K562 (cell line): ENCODE measurements around the gene DPEP3. TPM values are rescaled to one million over a fixed set of nuclear protein-coding genes. Genes with fewer than 3 reads are reported as not detected.

Source experiments
- ATAC-seq: fragments of 200-7000 bp; cut with Tn5 transposase; 3 replicates; pipeline ENCODE4 v1.9.1; 2020; ENCODE audit warnings: moderate library complexity
- BruUV-seq: library from RNA; stranded (reverse); fragments of 400-500 nt; replicated peaks from 2 replicates; lab custom pipeline; 2021; lab: Mats Ljungman, UMichigan
- CTCF ChIA-PET: fragments of 300-600 bp; formaldehyde crosslinking; extraction: SDS; loops from one replicate; lab custom pipeline; 2021; ENCODE audit warnings: low intra/inter-chr PET ratio; lab: Yijun Ruan, JAX
- POLR2A ChIA-PET: fragments of 300-600, 350-650 bp; sonication (Branson Sonifier 250); formaldehyde crosslinking; extraction: SDS; loops from one replicate; lab custom pipeline; 2021; ENCODE audit warnings: antibody characterized with exemption, inconsistent platforms; lab: Yijun Ruan, JAX
- DNase-seq, 4 experiments: peaks; one replicate each; pipeline versions ENCODE4 v3.0.0 to v3.0.0-alpha.2; 2011 to 2018; ENCODE audit warnings: low spot score in 3 of 4, mixed read lengths in 3 of 4; ENCODE audit errors: extremely low read depth in 1 of 4
- FAIRE-seq: peaks from 2 replicates; lab custom pipeline; 2011; peaks lifted over from hg19 to GRCh38; lab: Jason Lieb, UNC
- H2AFZ ChIP-seq: 2 replicates; pipeline ENCODE4 v1.6.0; 2011; ENCODE audit warnings: low read depth, low read length, control low read depth, inconsistent platforms
- H3K27ac ChIP-seq: fragments of 200-600 bp; 3 replicates; pipeline ENCODE4 v1.8.0; 2011; ENCODE audit warnings: low read depth, mild to moderate bottlenecking, control low read depth, inconsistent platforms, low read length, moderate library complexity, mixed read lengths; ENCODE audit errors: extremely low read depth
- H3K27me3 ChIP-seq, 2 experiments: fragments of 300-600 bp in 1 of 2; 2 replicates in 1 of 2; 3 replicates in 1 of 2; pipeline versions ENCODE4 v1.6.0 to v1.8.0; 2011; ENCODE audit warnings: inconsistent platforms in 2 of 2, low read length in 2 of 2, mild to moderate bottlenecking in 1 of 2, mixed read lengths in 1 of 2, moderate library complexity in 1 of 2; ENCODE audit not compliant: control insufficient read depth in 2 of 2, insufficient read depth in 2 of 2
- H3K36me3 ChIP-seq: fragments of 300-600 bp; 3 replicates; pipeline ENCODE4 v1.8.0; 2011; ENCODE audit warnings: mild to moderate bottlenecking, low read length, inconsistent platforms; ENCODE audit not compliant: control insufficient read depth, insufficient read depth
- H3K4me1 ChIP-seq, 2 experiments: fragments of 200-600 bp in 1 of 2; replicated peaks in 1 of 2; 2 replicates in 1 of 2; 3 replicates in 1 of 2; pipeline versions ENCODE4 v1.5.1 to v1.8.0; 2011; ENCODE audit warnings: inconsistent platforms in 2 of 2, low read length in 2 of 2, mild to moderate bottlenecking in 1 of 2, mixed read lengths in 1 of 2, moderate library complexity in 1 of 2; ENCODE audit not compliant: control insufficient read depth in 2 of 2, insufficient read depth in 2 of 2
- H3K4me2 ChIP-seq: 2 replicates; pipeline ENCODE4 v1.6.1; 2011; ENCODE audit warnings: low read length, control low read depth, inconsistent platforms, mixed read lengths; ENCODE audit not compliant: insufficient read depth
- H3K4me3 ChIP-seq: fragments of 200-600 bp; sonication (generic), shearing (Covaris generic); 2 replicates; pipeline ENCODE4 v1.5.1; 2016; ENCODE audit warnings: control low read depth, inconsistent platforms
- H3K79me2 ChIP-seq: fragments of 200-600 bp; 3 replicates; pipeline ENCODE4 v1.8.0; 2011; ENCODE audit warnings: low read length, inconsistent platforms; ENCODE audit not compliant: control insufficient read depth, insufficient read depth
- H3K9ac ChIP-seq, 2 experiments: 2 replicates each; pipeline versions ENCODE4 v1.6.0 to v1.6.1; 2011; ENCODE audit warnings: low read depth in 2 of 2, low read length in 2 of 2, control low read depth in 1 of 2, inconsistent platforms in 1 of 2, mild to moderate bottlenecking in 1 of 2, mixed read lengths in 1 of 2; ENCODE audit not compliant: insufficient read depth in 1 of 2
- H3K9me1 ChIP-seq: one replicate; pipeline ENCODE4 v1.6.0; 2011; ENCODE audit warnings: inconsistent platforms, mild to moderate bottlenecking, low read length, moderate library complexity; ENCODE audit not compliant: control insufficient read depth, insufficient read depth
- H3K9me3 ChIP-seq: replicated peaks from 2 replicates; pipeline ENCODE4 v1.5.1; 2011; ENCODE audit warnings: low read depth, low read length, inconsistent platforms; ENCODE audit not compliant: control insufficient read depth, insufficient read depth
- H4K20me1 ChIP-seq: replicated peaks from 2 replicates; pipeline ENCODE4 v1.6.1; 2011; ENCODE audit warnings: low read length, inconsistent platforms, mixed read lengths; ENCODE audit not compliant: control insufficient read depth, insufficient read depth
- CBX5 ChIP-seq: IDR thresholded peaks from 2 replicates; pipeline ENCODE4 v1.6.1; 2014; ENCODE audit warnings: low read depth, borderline replicate concordance
- CTCFL ChIP-seq: IDR thresholded peaks from 2 replicates; pipeline ENCODE4 v1.6.1; 2011; ENCODE audit warnings: borderline replicate concordance, low read depth, mild to moderate bottlenecking, moderate library complexity, low read length; ENCODE audit not compliant: insufficient read depth, poor library complexity, severe bottlenecking
- HDAC1 ChIP-seq, 2 experiments: fragments of 450-650 bp; IDR thresholded peaks; 2 replicates each; pipeline ENCODE4 v1.6.1; 2016 to 2017; ENCODE audit warnings: inconsistent platforms in 1 of 2, mild to moderate bottlenecking in 1 of 2, moderate library complexity in 1 of 2
- HNRNPL ChIP-seq: fragments of 200-400 bp; formaldehyde crosslinking; IDR thresholded peaks from 2 replicates; pipeline ENCODE4 v1.6.1; 2017; ENCODE audit warnings: low read depth, mild to moderate bottlenecking, low read length
- MYNN ChIP-seq, 2 experiments: sonication (generic); formaldehyde crosslinking in 1 of 2; IDR thresholded peaks; 2 replicates each; pipeline versions ENCODE4 v1.5.0 to v1.6.1; 2016 to 2020; ENCODE audit warnings: antibody characterized with exemption in 1 of 2, missing genetic modification reagents in 1 of 2
- NFXL1 ChIP-seq: fragments of 450-650 bp; formaldehyde crosslinking; IDR thresholded peaks from 2 replicates; pipeline ENCODE4 v1.4.0; 2021; ENCODE audit warnings: mild to moderate bottlenecking
- NR2F6 ChIP-seq: fragments of 450-650 bp; formaldehyde crosslinking; IDR thresholded peaks from 2 replicates; pipeline ENCODE4 v1.4.0; 2020; ENCODE audit warnings: mild to moderate bottlenecking
- POLR2AphosphoS2 ChIP-seq: IDR thresholded peaks from 2 replicates; pipeline ENCODE4 v1.6.1; 2012; ENCODE audit warnings: low read length, improper control_type of control experiment
- POLR2G ChIP-seq: fragments of 200-400 bp; formaldehyde crosslinking; IDR thresholded peaks from 2 replicates; pipeline ENCODE4 v1.6.1; 2017; ENCODE audit warnings: low read depth, mild to moderate bottlenecking, antibody characterized with exemption, low read length, moderate library complexity
- RBFOX2 ChIP-seq: fragments of 200-400 bp; formaldehyde crosslinking; IDR thresholded peaks from 2 replicates; pipeline ENCODE4 v1.6.1; 2017; ENCODE audit warnings: low read depth, mild to moderate bottlenecking, low read length, moderate library complexity
- SP1 ChIP-seq: sonication (generic); formaldehyde crosslinking; IDR thresholded peaks from 2 replicates; pipeline ENCODE4 v1.8.1; 2022; ENCODE audit warnings: mild to moderate bottlenecking, missing genetic modification reagents
- ZNF133 ChIP-seq: fragments of 250-450 bp; sonication (Bioruptor Pico); IDR thresholded peaks from 2 replicates; pipeline ENCODE4 v1.4.0; 2020; ENCODE audit warnings: mild to moderate bottlenecking
- ZNF384 ChIP-seq: IDR thresholded peaks from 2 replicates; pipeline ENCODE4 v1.6.1; 2012; ENCODE audit warnings: low read depth, low read length, improper control_type of control experiment
- WGBS: fragments of 100-300 bp; shearing (Covaris generic); methylation state at CpG from one replicate; pipeline ENCODE4 v1.1.6; 2016; ENCODE audit warnings: low coverage, mixed read lengths; ENCODE audit not compliant: insufficient coverage; ENCODE audit errors: missing lambda C conversion rate; 5-methylcytosine and 5-hydroxymethylcytosine counted together
- in situ Hi-C: fragments of 300-500 bp; cut with MboI; formaldehyde crosslinking; loops from 4 replicates; pipeline ENCODE4 v1.15.0; 2018; ENCODE audit warnings: inconsistent platforms, mixed read lengths
- intact Hi-C: fragments of 100-400 bp; cut with micrococcal nuclease; formaldehyde crosslinking; loops from 2 replicates; pipeline ENCODE4 v1.14.2; 2022
- polyA plus RNA-seq, 8 experiments: library from polyadenylated mRNA; depleted of rRNA in 4 of 8; stranded (reverse) in 5 of 8; unstranded in 3 of 8; fragments of >200 nt; fragmentation: Nextera tagmentation in 2 of 8; fragmentation: Illumina TruSeq in 1 of 8; extraction: Ambion mirVana in 2 of 8; extraction: Trizol in 1 of 8; gene quantifications; 2 replicates each; pipeline versions ENCODE4 v1.2.1 to v1.2.3, GENCODE V29; 2011 to 2014; ENCODE audit warnings: inconsistent platforms in 1 of 8, missing spikeins in 1 of 8
- total RNA-seq, 7 experiments: library from RNA; depleted of rRNA in 6 of 7; stranded (reverse); fragments of >200 nt in 6 of 7; fragmentation: Illumina TruSeq in 2 of 7; extraction: Trizol in 2 of 7; gene quantifications; 2 replicates each; pipeline versions ENCODE4 v1.2.1 to v1.2.3, GENCODE V29; 2011 to 2021; ENCODE audit warnings: low replicate concordance in 1 of 7

DPEP3 gene
- total and polyA plus RNA-seq, 9 of the 15 experiments (the other 6 are each of a cell fraction or from before 2014, with no cell fraction given), result not detected

- peak; percentile 32 for TF ChIP-seq CTCFL
- no peak for TF ChIP-seq NFXL1 (CRISPR knock-in tag)
- TF ChIP-seq RBFOX2, result peak; percentile 26; the same call in 1 of the 2 replicates
- TF ChIP-seq POLR2AphosphoS2, result peak; percentile 75
- TF ChIP-seq HDAC1 (IDR thresholded peaks at IDR 0.05), result 0 out of 4 replicates have a peak, but pooled peaks of 1 of the 2 experiments have one; percentile 7
- peak; percentile 66 for TF ChIP-seq POLR2G
These were observed 36.4 kb downstream of the DPEP3 start, which contains the start of gene LCAT (continued) for GRCh38 chr16:67943619-67944504.

GRCh38 chr16:67943256-67943618 is 37.1 kb downstream of the DPEP3 start:
- Histone ChIP-seq H3K9me3 (no peaks in the 10 kb centered on the region; the same call in 1 of the 2 replicates), H3K79me2 (no peaks in the 10 kb centered on the region), H3K4me1 (peaks cover 10 to 75% of the 10 kb centered on the region in 2 experiments; a peak in 4 of 5 replicates), H3K9ac (peak overlapping the region in 1 of 2 experiments; percentile 79; a peak in 2 of 4 replicates), H3K4me2 (no peak overlapping the region), H3K9me1 (no peaks in the 10 kb centered on the region), H3K4me3 (no peak overlapping the region), H4K20me1 (peaks cover 16% of the 10 kb centered on the region; the same call in 1 of the 2 replicates), H3K36me3 (peaks cover 72% of the 10 kb centered on the region; the same call in 2 of the 3 replicates), H2AFZ (no peak overlapping the region), H3K27me3 (no peaks in the 10 kb centered on the region), H3K27ac (no peak overlapping the region)
- DNase-seq (no peak), FAIRE-seq (no peak), ATAC-seq (no peak)
- ChIA-PET POLR2A (interaction anchor here (1.0 to 2.4 kb wide), 4 partner anchors 8 to 44 kb away, joined by 3 to 9 read pairs (median 6); no protein-coding TSS in a partner anchor), CTCF (no interaction called here)
- no peak for TF ChIP-seq CBX5
- no peak for TF ChIP-seq ZNF384
- 0 out of 2 replicates have a peak, but pooled peaks have one; percentile 3 for TF ChIP-seq MYNN (IDR thresholded peaks at IDR 0.05)
- TF ChIP-seq MYNN (CRISPR knock-in tag; IDR thresholded peaks at IDR 0.05), result no peak
- no peak for TF ChIP-seq ZNF133 (CRISPR knock-in tag)
- TF ChIP-seq NR2F6 (CRISPR knock-in tag), result no peak
- no peak for TF ChIP-seq SP1 (CRISPR knock-in tag)
- TF ChIP-seq HNRNPL, result no peak
- BruUV-seq, result no TSS peak
- 100% methylated on average over 3 of the region's 6 CpGs for WGBS
- intact Hi-C loops (no loop called here), in situ Hi-C loops (no loop called here)
